NCI-H2227 (cell line): ENCODE measurements around the gene AFF1.

Experiments used
- DNase-seq: peaks from one replicate; lab custom pipeline; 2025; ENCODE audit not compliant: unreplicated experiment; lab: John Stamatoyannopoulos, UW

The AFF1 gene

GRCh38 chr4:86950831-86951525, 16.2 kb downstream of the AFF1 start:
- no peak for DNase-seq

GRCh38 chr4:86955888-86956451, 21.2 kb downstream of the AFF1 start:
- no peak for DNase-seq

- no peak for DNase-seq
Observed at GRCh38 chr4:86957215-86957614, 22.4 kb downstream of the AFF1 start.

GRCh38 chr4:86959588-86960500, 25.0 kb downstream of the AFF1 start:
- DNase-seq: peak; percentile 1

GRCh38 chr4:86960557-86960961, 25.7 kb downstream of the AFF1 start:
- no peak for DNase-seq

GRCh38 chr4:86961116-86961515, 26.3 kb downstream of the AFF1 start:
- DNase-seq: no peak

GRCh38 chr4:86961605-86962295, 26.9 kb downstream of the AFF1 start:
- peak; percentile 15 for DNase-seq

GRCh38 chr4:86963697-86964096, 28.9 kb downstream of the AFF1 start:
- DNase-seq: no peak

- no peak for DNase-seq
Observed at GRCh38 chr4:86965019-86965976, 30.5 kb downstream of the AFF1 start.

GRCh38 chr4:86967073-86967472, 32.3 kb downstream of the AFF1 start:
- no peak for DNase-seq

- DNase-seq: no peak
Observed at GRCh38 chr4:86967798-86968197, 33.0 kb downstream of the AFF1 start.

GRCh38 chr4:86968547-86968946, 33.7 kb downstream of the AFF1 start:
- DNase-seq: no peak

GRCh38 chr4:86970447-86971354, 35.9 kb downstream of the AFF1 start:
- DNase-seq: no peak

GRCh38 chr4:86971355-86971683, 36.5 kb downstream of the AFF1 start:
- no peak for DNase-seq

GRCh38 chr4:86972997-86973396, 38.2 kb downstream of the AFF1 start:
- DNase-seq: no peak

- DNase-seq: no peak
Observed at GRCh38 chr4:86973668-86974067, 38.9 kb downstream of the AFF1 start.

- DNase-seq: no peak
Observed at GRCh38 chr4:86974551-86974994, 39.8 kb downstream of the AFF1 start.

GRCh38 chr4:86975927-86976326, 41.1 kb downstream of the AFF1 start:
- no peak for DNase-seq

GRCh38 chr4:86976801-86977485, 42.1 kb downstream of the AFF1 start:
- no peak for DNase-seq
